ENCODE data around the gene TNFRSF12A.

Gene TNFRSF12A

DNA sequence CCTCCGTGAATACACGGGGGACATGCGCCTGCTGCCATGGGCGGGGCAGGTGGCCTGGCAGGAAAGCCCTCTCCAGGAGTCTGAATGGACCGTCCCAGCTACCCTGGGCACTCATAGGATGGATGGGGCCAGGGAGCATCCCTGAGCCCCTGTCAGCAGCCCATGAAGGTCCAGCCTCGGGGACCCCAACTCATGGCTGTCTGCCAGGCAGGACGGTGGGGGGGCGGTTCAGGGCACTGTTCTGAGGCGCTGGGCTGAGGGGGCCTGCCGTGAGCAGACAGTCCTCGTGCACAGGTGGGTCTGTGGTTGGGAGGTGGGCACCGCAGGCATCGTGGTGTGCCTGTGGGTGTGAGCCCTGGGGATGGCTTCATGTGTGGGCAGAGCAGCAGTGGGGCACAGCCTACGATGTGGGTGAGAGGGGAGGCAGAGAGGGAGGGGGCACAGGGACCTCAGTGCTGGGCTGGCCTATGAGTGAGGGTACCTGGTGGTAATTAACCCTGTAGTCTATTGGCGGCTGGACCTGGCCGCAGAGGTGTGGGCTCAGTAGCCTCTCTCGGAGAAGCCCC lies 33.5 kb upstream of the TNFRSF12A start:
- no peak for DNase-seq (ENCODE audit: low spot score)

GRCh38 chr16:2987286-2987685 lies 32.9 kb upstream of the TNFRSF12A start:
- no peak for DNase-seq (ENCODE audit: low spot score)

DNA sequence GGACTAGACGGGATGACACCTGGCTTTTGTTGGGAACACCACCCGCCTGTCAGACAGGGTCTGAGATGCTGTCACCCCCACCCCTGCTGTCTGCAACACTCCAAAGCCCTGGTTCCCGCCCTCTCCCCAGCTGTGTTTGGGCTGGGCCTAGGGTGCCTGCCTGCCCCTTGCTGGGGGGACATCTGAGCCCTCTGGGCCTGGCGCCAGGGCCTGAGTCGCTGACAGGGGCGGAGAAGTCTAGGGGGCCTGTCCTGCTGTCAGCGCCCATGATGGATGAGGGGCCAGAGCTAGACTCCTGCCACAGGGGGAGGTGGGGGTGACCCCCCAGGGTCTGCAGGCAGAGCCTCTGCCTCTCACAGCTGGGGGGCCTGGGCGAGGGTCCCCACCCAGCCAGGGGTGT lies 32.3 kb upstream of the TNFRSF12A start:
- no peak for DNase-seq (ENCODE audit: low spot score)

- no peak for DNase-seq (ENCODE audit: low spot score)
These were observed 31.5 kb upstream of the TNFRSF12A start for GRCh38 chr16:2988590-2989099.

GRCh38 chr16:2990891-2991290 lies 29.3 kb upstream of the TNFRSF12A start:
- DNase-seq (ENCODE audit: low spot score), result no peak

GRCh38 chr16:2991566-2992261 lies 28.5 kb upstream of the TNFRSF12A start:
- no peak for DNase-seq (ENCODE audit: low spot score)

DNA sequence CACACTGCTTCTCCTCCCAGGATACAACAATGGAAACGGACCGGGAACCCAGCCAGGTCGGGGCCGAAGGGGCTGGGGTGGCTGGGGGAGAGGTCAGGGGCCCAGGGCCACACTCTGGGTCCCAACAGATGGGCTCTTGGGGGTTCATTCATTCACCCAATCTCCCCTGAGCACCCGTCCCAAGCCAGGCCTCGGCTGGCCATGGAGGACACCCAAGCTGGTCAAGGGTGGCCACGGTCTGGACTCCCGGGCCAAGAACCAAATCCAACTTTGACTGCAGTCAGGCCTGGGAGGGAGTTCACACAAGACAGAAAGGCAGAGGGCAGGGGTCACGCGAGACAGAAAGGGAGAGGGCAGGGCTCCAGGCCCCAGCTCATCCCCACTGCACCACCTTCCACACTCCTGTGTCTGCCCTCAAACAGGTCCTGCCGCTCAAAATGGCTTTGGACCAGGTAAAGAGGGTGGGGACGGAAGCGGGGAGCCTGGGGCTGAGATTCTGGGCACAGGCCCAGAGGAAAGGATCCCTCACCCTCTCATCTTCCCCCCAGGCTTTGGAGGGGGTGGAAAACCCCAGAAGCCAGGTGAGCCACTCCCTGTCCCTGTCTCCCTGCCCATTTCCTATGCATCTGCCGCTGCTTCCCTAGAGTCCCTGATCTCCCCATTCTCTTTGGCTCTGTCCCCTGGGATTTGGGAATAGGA lies 27.6 kb upstream of the TNFRSF12A start:
- DNase-seq (ENCODE audit: low spot score), result no peak

- no peak for DNase-seq (ENCODE audit: low spot score)
These were observed 23.9 kb upstream of the TNFRSF12A start for GRCh38 chr16:2996298-2996697.

GRCh38 chr16:2999929-3000328 lies 20.2 kb upstream of the TNFRSF12A start:
- no peak for DNase-seq (ENCODE audit: low spot score)

DNA sequence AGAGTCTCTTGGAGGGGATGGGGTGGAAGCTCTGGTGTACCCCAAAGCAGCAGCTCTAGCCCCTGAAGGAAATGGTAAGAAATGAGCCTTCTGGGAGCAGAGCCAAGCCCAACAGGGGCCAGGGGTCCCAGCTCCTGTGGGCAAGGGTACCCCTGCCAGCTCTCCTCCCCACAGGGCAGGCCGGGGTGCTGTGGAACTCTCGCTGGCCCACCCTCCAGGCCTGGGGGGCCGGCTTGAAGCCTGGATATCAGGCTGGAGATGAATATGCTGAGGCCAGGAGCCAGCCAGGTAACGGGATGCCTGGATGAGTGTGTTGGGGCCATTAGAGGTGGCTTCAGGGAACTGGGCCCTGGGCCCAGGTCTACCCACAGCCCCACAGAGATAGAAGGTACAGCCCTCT lies 19.6 kb upstream of the TNFRSF12A start:
- no peak for DNase-seq (ENCODE audit: low spot score)

DNA sequence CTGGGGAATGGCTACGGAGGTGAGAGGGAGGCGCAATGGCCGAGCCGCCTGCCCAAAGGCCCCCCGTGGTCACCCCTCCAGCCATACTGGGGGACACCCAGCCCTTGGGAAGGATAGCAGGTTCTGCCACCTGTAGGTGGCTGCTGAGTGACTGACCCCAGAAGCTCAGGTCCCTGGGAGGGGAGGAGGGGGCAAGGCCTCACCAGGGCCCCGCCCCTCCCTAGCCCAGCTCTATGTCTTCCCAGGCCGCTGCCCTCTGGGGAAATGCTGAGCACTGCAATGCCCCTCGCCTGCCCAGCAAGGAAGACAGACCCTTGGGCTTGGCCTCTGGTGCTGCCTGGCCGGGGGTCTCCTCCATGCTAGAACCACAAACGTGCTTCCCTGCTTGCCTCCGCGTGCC lies 18.9 kb upstream of the TNFRSF12A start:
- no peak for DNase-seq (ENCODE audit: low spot score)

- DNase-seq (ENCODE audit: low spot score), result peak; percentile 99
These were observed 16.4 kb upstream of the TNFRSF12A start for GRCh38 chr16:3003582-3004270.

- DNase-seq (ENCODE audit: low spot score), result peak; percentile 46
These were observed 15.8 kb upstream of the TNFRSF12A start for GRCh38 chr16:3004319-3004718.

DNA sequence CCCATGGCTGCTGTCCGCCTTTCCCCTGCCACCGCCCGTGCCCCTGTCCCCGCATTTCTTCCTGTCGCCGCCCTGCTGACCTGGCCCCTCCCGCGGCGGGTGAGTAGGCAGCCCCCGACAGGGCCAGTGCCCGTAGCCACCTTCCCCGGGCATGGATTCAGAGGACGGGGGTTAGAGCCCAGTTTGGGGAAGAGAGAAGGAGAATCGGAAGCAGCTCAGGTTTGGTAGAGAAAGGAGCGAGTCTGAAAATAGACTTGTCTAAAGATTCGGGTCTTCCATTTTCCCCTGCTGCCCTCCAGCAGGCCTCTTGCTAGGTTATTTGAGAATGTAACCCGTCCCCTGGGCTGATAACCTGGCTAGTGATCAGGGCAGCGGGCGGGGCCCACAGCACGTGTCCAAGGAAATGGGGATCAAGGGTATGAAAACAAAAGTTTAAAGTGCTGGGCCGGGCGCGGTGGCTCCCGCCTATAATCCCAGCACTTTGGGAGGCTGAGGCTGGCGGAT lies 15.3 kb upstream of the TNFRSF12A start:
- DNase-seq (ENCODE audit: low spot score), result no peak

- no peak for DNase-seq (ENCODE audit: low spot score)
These were observed 12.9 kb upstream of the TNFRSF12A start for GRCh38 chr16:3007059-3007956.

DNA sequence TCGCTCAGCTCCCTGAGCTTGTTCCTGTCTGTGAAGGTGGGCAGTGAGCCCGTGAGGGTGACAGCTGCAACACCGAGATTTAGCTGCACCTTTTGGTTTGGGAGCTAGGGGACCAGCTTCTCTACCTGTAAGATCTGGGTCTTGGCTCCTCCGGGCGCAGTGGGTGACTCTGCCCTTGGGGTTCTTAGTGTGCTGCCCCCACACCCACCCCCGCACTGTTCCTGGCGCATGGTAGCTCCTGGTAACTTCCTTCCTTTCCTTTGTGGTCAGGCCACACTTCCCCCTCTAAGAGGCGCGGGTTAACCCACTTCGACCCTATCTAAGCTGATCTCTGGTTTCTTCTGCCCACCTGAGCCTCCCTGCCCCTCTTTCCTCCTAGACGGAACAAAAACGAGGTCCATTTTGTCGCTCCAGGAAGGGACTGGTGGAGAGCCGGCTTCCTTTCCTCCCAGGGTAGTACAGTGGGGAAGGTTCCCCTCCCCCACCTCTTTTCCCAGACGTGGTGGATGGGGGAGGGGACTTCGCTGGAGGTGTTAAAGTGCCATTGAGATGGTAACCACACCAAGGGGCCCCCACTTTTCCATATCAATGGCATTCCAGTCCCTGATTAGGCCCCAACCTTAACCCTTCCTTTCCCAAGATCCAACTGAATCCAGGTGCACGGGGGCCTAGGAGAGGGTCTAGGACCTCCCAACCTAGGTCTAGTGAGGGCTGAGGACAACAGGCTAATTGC lies 12.0 kb upstream of the TNFRSF12A start:
- DNase-seq (ENCODE audit: low spot score), result no peak

- no peak for DNase-seq (ENCODE audit: low spot score)
These were observed 11.5 kb upstream of the TNFRSF12A start for GRCh38 chr16:3008690-3009037.

- DNase-seq (ENCODE audit: low spot score), result no peak
These were observed 10.4 kb upstream of the TNFRSF12A start for GRCh38 chr16:3009568-3010390.

DNA sequence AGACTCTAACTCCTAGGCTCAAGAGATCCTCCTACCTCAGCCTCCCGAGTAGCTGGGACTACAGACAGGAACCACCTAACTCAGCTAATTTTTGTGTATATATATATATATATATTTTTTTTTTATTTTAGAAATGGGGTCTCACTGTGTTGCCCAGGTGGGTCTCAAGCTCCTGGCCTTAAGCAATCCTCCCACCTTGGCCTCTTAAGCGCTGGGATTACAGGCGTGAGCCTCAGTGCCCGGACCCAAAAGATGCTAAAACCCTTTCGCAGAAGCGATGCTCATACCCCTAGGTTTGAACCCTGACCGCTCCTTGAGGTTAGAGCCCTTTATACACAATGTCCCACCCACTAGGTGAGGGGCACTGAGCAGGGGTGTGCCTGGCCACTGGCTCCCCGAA lies 9.7 kb upstream of the TNFRSF12A start:
- no peak for DNase-seq (ENCODE audit: low spot score)

DNA sequence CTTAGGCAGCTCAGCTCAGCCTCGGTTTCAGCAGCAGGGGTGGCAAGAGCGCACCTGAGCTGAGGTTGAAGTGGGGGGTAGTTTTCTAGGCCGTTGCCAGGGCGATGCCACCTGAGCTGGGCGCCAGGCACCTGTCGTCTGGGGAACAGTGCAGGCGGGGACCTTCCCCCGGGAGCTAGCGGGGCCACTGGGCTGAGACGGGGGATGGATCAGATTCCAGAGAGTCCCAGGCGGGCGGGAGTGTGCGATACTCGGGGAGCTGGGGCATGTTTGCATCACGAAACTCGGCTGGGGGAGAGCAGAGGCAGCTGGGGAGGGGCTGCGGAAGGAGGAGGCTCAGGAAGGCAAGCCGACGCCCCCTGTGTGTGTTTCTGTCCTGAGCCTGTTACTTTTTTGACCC lies 7.9 kb upstream of the TNFRSF12A start:
- no peak for DNase-seq (ENCODE audit: low spot score)

All from AG08396 (cell line).